ENCODE measurements around the gene FTL. TPM values are rescaled to one million over a fixed set of nuclear protein-coding genes. Genes with fewer than 3 reads are reported as not detected.
A peak's percentile ranks its signal among the peaks of the same experiment; 100 is the strongest.

FTL gene
- total RNA-seq, 1 donor from 2014 or later: 1,701 TPM

DNA sequence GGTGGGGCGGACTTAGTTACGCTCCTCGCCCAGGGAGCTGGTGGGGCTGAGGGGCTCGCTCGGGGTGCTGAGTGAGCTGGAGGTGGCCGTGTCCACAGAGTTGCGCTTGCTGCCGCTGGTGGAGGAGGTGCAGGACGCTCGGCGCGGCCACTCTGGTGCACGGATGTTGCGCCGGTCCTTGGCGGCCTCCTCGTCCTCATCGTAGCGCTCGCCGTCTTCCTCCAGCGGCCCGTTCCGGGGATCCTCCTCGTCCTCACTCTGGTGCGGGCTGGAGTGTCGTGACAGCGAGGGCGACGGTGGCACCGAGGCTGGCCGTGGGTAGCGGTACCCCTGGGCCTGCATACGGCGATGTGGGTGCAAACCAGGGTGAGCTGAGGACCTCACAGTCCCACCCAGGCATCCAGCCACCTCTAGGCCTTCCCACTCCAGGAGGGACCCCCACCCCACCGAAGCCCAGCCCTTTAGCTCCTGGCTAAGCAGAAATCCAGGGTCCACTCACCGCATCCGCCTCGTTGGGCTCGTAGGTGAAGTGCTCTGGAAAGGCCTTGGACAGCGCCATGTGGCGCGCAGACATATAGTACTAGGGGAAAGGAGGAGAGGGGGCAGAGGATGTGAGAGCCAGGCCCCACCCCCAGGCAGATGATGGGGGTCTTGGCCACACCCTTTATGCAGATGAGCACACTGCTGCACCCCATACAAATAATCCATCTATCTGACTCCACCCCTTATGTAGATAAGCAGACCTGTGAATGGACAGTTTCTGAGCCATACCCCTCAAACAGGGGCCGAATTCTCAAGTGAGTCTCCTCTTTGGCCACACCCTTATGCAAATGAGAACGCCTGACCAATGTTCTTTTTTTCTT lies 4.4 kb downstream of the FTL start:
- FAIRE-seq: no peak
- H3K36me3 ChIP-seq (ENCODE audit: control insufficient read depth, insufficient read depth, low read length): peaks cover 22% of the 10 kb centered on the region
- no peaks in the 10 kb centered on the region for H3K27me3 ChIP-seq (ENCODE audit: control insufficient read depth, insufficient read depth, low read length)
- TF ChIP-seq, protein P1, sequence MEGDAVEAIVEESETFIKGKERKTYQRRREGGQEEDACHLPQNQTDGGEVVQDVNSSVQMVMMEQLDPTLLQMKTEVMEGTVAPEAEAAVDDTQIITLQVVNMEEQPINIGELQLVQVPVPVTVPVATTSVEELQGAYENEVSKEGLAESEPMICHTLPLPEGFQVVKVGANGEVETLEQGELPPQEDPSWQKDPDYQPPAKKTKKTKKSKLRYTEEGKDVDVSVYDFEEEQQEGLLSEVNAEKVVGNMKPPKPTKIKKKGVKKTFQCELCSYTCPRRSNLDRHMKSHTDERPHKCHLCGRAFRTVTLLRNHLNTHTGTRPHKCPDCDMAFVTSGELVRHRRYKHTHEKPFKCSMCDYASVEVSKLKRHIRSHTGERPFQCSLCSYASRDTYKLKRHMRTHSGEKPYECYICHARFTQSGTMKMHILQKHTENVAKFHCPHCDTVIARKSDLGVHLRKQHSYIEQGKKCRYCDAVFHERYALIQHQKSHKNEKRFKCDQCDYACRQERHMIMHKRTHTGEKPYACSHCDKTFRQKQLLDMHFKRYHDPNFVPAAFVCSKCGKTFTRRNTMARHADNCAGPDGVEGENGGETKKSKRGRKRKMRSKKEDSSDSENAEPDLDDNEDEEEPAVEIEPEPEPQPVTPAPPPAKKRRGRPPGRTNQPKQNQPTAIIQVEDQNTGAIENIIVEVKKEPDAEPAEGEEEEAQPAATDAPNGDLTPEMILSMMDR (IDR thresholded peaks at IDR 0.05; ENCODE audit: insufficient read depth, low read length, severe bottlenecking): no peak
- no peak overlapping the region for H3K4me3 ChIP-seq (ENCODE audit: low read depth, low read length)
- DNase-seq (ENCODE audit: low read depth): peak; percentile 26

DNA sequence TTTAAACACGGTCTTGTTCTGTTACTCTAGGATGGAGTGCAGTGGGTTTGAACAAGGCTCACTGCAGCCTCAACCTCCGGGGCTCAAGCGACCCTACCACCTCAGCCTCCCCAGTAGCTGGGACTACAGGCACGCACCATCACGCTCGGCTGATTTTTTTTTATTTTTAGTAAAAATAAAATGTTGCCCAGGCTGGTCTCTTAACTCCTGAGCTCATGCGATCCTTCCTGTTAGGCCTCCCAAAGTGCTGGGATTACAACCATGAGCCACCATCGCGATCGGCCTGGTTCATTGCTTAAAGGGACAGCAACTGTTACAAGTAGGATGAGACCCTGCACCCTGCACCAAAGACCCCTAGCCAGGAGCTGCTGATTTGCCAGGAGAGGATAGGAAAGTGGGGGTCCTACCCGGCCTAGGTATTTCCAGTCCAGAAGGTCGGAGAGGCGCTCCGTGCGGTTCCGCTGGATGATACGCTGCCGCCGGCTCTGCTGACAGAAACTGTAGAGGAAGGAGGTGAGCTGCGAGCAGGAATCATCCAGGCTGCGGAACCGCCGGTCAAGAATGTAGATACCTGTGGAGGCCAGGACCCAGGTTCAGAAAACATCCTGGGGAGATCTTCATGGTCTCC lies 5.1 kb downstream of the FTL start:
- Histone ChIP-seq H3K27me3 (ENCODE audit: control insufficient read depth, insufficient read depth, low read length) (no peaks in the 10 kb centered on the region), H3K36me3 (ENCODE audit: control insufficient read depth, insufficient read depth, low read length) (peaks cover 23% of the 10 kb centered on the region), H3K4me3 (ENCODE audit: low read depth, low read length) (no peak overlapping the region)
- no peak for DNase-seq (ENCODE audit: low read depth)
- no peak for FAIRE-seq
- TF ChIP-seq, protein P1 (IDR thresholded peaks at IDR 0.05; ENCODE audit: insufficient read depth, low read length, severe bottlenecking): no peak

DNA sequence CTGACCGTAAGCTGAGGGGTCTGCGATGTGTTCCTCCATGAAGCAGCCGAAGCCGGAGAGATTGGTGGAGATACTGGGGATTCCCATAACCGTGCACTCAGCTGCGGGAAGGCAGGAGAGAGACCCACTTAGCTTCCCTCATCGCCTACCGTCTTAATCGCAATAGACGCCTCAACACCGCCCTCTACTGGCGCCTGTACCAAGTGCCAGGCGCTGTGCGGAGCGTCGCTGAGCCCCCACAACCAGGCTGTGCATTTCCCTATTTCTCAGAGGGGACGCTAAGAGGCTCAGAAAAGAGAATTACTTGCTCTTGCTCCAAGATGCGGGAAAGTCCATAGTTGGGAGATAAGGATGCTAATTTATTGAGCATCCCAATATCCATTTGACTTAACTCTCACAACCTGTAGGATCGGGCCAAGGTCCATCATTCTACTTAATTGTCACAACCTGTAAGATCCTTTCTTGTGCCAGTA lies 5.8 kb downstream of the FTL start:
- peak; percentile 46 for DNase-seq (ENCODE audit: low read depth)
- FAIRE-seq: no peak
- no peaks in the 10 kb centered on the region for H3K27me3 ChIP-seq (ENCODE audit: control insufficient read depth, insufficient read depth, low read length)
- H3K4me3 ChIP-seq (ENCODE audit: low read depth, low read length): no peak overlapping the region
- peaks cover 23% of the 10 kb centered on the region for H3K36me3 ChIP-seq (ENCODE audit: control insufficient read depth, insufficient read depth, low read length)
- TF ChIP-seq, protein P1 (IDR thresholded peaks at IDR 0.05; ENCODE audit: insufficient read depth, low read length, severe bottlenecking): peak; percentile 94

DNA sequence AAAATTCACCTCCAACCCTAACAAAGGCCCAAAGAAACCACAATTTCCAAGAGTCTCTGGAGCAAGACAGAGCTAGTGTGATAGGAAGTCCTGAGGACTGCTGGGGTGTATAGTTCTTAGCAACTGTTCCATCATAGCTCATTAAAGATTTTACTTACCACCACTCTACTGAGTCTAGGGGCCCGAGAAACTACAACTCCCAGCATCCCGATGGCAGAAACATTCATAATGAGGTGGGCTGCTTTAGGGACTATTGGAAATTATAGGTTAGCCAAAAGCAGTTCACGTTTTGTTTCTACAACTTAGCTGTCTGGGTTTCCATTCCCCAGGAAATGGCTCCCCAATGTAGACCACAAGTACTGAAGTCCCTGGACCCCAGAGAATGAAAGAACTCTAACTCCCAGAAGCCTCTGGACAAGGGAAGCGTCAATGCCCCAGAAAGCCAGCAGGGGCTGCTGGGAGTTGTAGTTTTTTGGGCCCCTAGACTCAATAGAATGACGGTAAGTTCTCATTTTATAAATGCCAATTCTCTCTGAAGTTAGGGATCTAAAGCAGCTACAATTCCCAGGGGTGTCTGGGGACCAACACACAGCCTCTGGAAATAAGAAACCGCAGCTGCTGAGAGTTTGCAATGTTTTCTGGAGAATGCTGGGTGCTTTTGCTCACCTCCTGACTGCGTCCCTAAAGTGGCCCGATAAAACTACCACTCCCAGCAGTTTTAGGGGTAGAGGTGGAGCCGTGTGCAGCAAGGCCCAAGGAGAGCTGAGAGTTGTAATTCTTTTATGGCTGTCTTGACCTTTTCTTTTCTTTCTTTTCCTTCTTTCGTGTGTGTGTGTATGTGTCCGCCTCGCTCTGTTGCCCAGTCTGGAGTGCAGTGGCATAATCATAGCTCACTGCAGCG lies 11.1 kb downstream of the FTL start:
- no peak overlapping the region for H3K4me3 ChIP-seq (ENCODE audit: low read depth, low read length)
- no peak for DNase-seq (ENCODE audit: low read depth)
- TF ChIP-seq, protein P1 (IDR thresholded peaks at IDR 0.05; ENCODE audit: insufficient read depth, low read length, severe bottlenecking): no peak
- no peak for FAIRE-seq
- H3K27me3 ChIP-seq (ENCODE audit: control insufficient read depth, insufficient read depth, low read length): no peaks in the 10 kb centered on the region
- peaks cover 12% of the 10 kb centered on the region for H3K36me3 ChIP-seq (ENCODE audit: control insufficient read depth, insufficient read depth, low read length)

DNA sequence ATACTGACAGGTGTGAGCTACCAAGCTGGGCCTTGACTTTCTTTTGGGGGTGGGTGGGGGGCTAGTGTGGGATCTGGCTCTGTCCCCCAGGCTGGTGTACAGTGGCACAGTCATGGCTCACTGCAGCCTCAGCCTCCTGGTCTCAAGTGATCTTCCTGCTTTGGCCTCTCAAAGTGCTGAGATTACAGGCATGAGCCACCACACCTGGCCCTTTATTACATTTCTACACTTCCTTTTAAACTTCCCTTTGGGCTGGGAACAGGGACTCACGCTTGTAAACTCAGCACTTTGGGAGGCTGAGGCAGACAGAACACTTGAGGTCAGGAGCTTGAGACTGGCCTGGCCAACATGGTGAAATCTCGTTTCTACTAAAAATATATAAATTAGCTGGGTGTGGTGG lies 12.0 kb downstream of the FTL start:
- Histone ChIP-seq H3K27me3 (ENCODE audit: control insufficient read depth, insufficient read depth, low read length) (no peaks in the 10 kb centered on the region), H3K36me3 (ENCODE audit: control insufficient read depth, insufficient read depth, low read length) (peaks cover 18% of the 10 kb centered on the region), H3K4me3 (ENCODE audit: low read depth, low read length) (no peak overlapping the region)
- no peak for DNase-seq (ENCODE audit: low read depth)
- no peak for FAIRE-seq
- TF ChIP-seq, protein P1 (IDR thresholded peaks at IDR 0.05; ENCODE audit: insufficient read depth, low read length, severe bottlenecking): no peak
